Jurkat, Clone E6-1 (cell line): ENCODE measurements around the gene OTOGL.
A peak's percentile ranks its signal among the peaks of the same experiment; 100 is the strongest.

Experiments
- DNase-seq: peaks from one replicate; pipeline ENCODE4 v3.0.0-alpha.2; 2011; ENCODE audit warnings: low read depth, low spot score
- H3K4me3 ChIP-seq: 2 replicates; pipeline ENCODE4 v1.5.1; 2011; ENCODE audit warnings: mild to moderate bottlenecking, low read length, control low read depth, moderate library complexity

OTOGL gene

DNA sequence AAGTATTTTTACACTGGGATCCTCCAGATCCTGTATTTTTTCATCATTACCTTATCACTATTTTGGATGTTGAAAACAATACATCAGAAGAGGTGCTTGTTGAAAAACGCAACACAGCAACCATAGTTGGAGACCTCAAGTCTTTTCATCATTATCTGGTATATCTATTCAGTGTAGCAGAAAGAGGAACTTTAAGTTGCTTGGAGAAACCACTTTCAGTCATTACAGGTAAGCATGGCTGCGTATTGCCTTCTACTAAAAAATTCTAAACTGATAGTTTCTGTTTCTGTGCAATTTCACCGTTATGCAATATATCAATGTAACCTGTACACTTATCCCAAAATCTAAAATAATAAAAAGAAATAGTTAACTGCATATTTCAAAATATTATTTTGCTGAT lies 312.4 kb downstream of the OTOGL start:
- H3K4me3 ChIP-seq, result no peak overlapping the region
- no peak for DNase-seq

GRCh38 chr12:80412343-80412953 lies 313.1 kb downstream of the OTOGL start:
- peak; percentile 40 for DNase-seq

GRCh38 chr12:80413462-80413861 lies 314.1 kb downstream of the OTOGL start:
- no peak for DNase-seq
- no peak overlapping the region for H3K4me3 ChIP-seq

More at GRCh38 chr12:80412343-80412953, 313.1 kb downstream of the OTOGL start:
- no peak overlapping the region for H3K4me3 ChIP-seq

DNA sequence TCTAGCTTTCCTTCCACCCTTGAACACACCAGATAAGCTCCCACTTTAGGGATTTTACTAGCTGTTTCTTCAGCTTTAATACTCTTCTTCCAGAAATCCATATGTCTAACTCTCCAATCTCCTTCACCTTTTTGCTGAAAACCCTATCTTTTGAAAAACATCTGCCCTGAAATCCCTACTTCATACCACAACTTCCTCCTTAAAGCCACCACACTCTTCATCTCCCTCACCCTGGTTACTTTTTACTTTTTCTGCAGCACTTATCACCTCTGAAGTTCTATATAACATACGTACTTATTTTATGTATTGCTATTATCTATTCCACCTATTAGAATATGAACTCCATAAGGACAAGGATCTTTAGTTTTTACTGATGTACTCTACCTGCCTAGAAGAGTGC lies 316.1 kb downstream of the OTOGL start:
- DNase-seq, result no peak
- H3K4me3 ChIP-seq, result no peak overlapping the region

DNA sequence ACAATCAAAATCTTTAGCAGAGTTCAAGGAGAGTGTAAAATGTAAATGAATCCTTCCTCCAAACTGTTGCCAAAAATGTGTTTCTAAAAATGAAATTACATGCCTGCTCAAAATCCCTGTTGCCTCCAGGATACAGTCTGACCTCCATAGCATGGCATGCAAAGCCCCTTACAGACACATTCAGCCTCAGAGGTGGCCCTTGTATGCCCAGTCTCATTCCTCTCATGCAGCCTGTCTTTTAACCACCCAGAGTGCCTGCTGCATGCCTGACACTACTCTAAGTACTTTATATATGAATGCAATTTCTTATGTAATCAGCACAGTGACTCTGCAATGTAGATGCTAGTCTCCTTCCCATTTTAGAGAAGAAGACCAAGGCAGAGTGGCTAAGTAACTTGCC lies 320.3 kb downstream of the OTOGL start:
- DNase-seq, result no peak
- no peak overlapping the region for H3K4me3 ChIP-seq

DNA sequence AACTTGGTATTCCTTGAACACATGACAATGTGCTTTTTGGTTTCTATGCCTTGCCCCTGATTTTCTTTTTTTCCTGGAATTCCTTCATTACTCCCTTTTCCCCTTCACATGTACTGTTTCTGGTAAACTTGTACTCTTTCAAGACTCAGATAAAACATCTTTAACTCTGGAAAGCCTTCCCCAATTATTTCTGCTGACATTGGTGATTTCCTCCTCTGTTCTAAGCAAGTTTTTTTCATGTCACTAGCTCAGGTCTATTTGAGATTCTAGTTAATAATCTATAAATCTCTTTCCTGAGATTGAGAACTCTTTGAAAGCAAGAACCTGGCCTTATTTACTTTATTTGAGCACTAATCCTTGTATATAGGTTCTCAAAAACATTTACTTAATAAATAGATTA lies 320.7 kb downstream of the OTOGL start:
- H3K4me3 ChIP-seq, result no peak overlapping the region
- no peak for DNase-seq

- H3K4me3 ChIP-seq, result no peak overlapping the region
- DNase-seq, result no peak
Observed at GRCh38 chr12:80422550-80422949, 323.2 kb downstream of the OTOGL start.
